Measurements from ENCODE around the gene PTCRA. TPM values are rescaled to one million over a fixed set of nuclear protein-coding genes. Genes with fewer than 3 reads are reported as not detected.

The PTCRA gene
- 5.4 TPM in 1 of 2 replicates, not detected in the other for total RNA-seq

GRCh38 chr6:42915732-42916131 lies at the start of gene PTCRA:
PTCRA (plus strand) TSS chr6:42916053; CDS start chr6:42916070, 17 bp downstream.

GRCh38 chr6:42879372-42880239 lies 36.2 kb upstream of the PTCRA start, which contains the start of gene RPL7L1:
RPL7L1 (plus strand) TSS chr6:42879616; CDS start chr6:42879911, 295 bp downstream.

GRCh38 chr6:42928986-42929820 lies 13.3 kb downstream of the PTCRA start, which contains the start of gene CNPY3:
CNPY3 (plus strand) TSS chr6:42929480; CDS start chr6:42929571, 91 bp downstream.

GRCh38 chr6:42960243-42961019 lies 44.6 kb downstream of the PTCRA start, which contains the start of gene GNMT:
GNMT (plus strand) TSS chr6:42960754; CDS start chr6:42960768, 14 bp downstream.

Other genes with a start within 250 kb of the PTCRA start
- 0.49 and 0.53 TPM in 2 replicates for gene PRPH2, start 193.5 kb upstream of the PTCRA start, total RNA-seq
- 37.3 and 42.6 TPM in 2 replicates for gene TBCC, start 169.9 kb upstream of the PTCRA start, total RNA-seq
- 2.7 and 3.6 TPM in 2 replicates for gene BICRAL, start 134.0 kb upstream of the PTCRA start, total RNA-seq
- 136 and 160 TPM in 2 replicates for gene RPL7L1, start 36.4 kb upstream of the PTCRA start, total RNA-seq
- 48.6 and 49.2 TPM in 2 replicates for gene CNPY3, start 13.4 kb downstream of the PTCRA start, total RNA-seq
- gene GNMT, start 44.7 kb downstream of the PTCRA start, total RNA-seq: 0.20 TPM in 1 of 2 replicates, not detected in the other
- gene PEX6, start 63.1 kb downstream of the PTCRA start, total RNA-seq: 6.8 and 7.2 TPM in 2 replicates
- gene PPP2R5D, start 68.5 kb downstream of the PTCRA start, total RNA-seq: 53.6 and 60.5 TPM in 2 replicates
- gene MEA1, start 97.9 kb downstream of the PTCRA start, total RNA-seq: 83.0 and 84.1 TPM in 2 replicates
- gene KLHDC3, start 98.2 kb downstream of the PTCRA start, total RNA-seq: 78.0 and 86.2 TPM in 2 replicates
- 126 and 138 TPM in 2 replicates for gene RRP36, start 105.6 kb downstream of the PTCRA start, total RNA-seq
- gene CUL7, start 137.8 kb downstream of the PTCRA start, total RNA-seq: 10.2 and 13.2 TPM in 2 replicates
- 21.7 and 30.6 TPM in 2 replicates for gene MRPL2, start 143.4 kb downstream of the PTCRA start, total RNA-seq
- 7.0 and 8.6 TPM in 2 replicates for gene KLC4, start 143.6 kb downstream of the PTCRA start, total RNA-seq
- gene PTK7, start 160.3 kb downstream of the PTCRA start, total RNA-seq: 25.8 and 27.7 TPM in 2 replicates

Data from mammary microvascular endothelial cell (primary cell).